Measurements from ENCODE around the gene CD27. TPM values are rescaled to one million over a fixed set of nuclear protein-coding genes. Genes with fewer than 3 reads are reported as not detected.

Gene CD27
- total RNA-seq, 4 donors from 2014 or later: 0.50 to 0.96 (median 0.65) TPM; not detected in 1

DNA sequence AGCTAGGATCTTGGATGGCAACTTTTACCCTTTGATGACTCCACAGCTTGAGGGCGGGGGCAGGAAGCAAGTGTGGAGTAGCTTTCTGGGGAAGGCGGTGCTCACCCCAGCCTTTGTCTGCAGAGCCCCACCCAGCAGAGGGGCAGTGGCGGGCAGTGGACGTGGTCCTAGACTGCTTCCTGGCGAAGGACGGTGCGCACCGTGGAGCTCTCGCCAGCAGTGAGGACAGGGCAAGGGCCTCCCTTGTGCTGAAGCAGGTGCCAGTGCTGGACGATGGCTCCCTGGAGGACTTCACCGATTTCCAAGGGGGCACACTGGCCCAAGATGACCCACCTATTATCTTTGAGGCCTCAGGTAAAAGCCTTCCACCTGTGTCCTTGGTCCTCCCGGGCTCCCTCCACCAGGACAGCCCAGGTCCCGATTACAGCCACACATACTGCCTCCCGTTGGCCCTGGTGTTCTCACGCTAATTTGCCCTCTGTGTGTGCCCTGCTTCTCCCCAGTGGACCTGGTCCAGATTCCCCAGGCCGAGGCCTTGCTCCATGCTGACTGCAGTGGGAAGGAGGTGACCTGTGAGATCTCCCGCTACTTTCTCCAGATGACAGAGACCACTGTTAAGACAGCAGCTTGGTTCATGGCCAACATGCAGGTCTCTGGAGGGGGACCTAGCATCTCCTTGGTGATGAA is 8.3 kb downstream of the CD27 start:
- no peak for TF ChIP-seq CTCF (IDR thresholded peaks at IDR 0.05)
- DNase-seq (ENCODE audit: low spot score): no peak
- no peak for ATAC-seq (ENCODE audit: low FRiP score)

DNA sequence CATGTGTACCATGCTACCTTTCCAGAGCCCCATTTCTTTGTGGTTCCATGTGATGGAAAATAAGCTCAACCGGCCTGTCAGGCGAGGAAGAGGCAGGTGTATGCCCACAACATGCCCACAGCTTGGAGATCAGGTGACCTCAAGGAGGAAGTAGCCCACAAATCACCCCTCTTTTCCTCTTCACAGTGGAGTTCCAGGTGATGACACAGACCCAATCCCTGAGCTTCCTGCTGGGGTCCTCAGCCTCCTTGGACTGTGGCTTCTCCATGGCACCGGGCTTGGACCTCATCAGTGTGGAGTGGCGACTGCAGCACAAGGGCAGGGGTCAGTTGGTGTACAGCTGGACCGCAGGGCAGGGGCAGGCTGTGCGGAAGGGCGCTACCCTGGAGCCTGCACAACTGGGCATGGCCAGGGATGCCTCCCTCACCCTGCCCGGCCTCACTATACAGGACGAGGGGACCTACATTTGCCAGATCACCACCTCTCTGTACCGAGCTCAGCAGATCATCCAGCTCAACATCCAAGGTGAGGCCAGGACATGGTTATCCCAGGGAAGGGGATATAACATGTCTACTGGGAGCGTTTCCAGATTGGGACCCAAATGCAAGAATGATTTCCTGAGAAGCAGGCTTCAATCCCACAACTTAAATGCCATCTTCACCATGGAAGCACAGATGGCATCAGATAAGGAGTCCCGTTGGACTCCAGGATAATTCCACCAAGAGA is 12.6 kb downstream of the CD27 start:
- ATAC-seq (ENCODE audit: low FRiP score): no peak
- no peak for DNase-seq (ENCODE audit: low spot score)
- TF ChIP-seq CTCF (IDR thresholded peaks at IDR 0.05): no peak

GRCh38 chr12:6458281-6459003 is 13.7 kb downstream of the CD27 start:
- TF ChIP-seq CTCF (IDR thresholded peaks at IDR 0.05): no peak
- DNase-seq (ENCODE audit: low spot score) (no peak), ATAC-seq (ENCODE audit: low FRiP score) (no peak)

DNA sequence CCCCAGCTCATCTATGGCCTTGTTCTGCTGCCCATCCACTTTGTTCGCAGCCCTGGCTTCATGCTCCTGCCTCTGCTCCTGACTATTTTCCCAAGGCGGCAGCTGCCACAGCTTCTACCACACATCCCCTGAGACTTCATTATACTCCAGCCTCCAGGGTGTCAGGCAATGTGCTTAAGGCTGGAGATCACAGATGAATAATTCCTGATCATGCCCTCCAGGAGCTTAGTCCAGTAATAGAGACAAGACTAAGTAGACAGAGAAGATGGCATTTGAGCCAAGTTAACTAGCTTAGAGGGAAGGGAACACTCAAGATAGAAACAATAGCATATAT is 14.2 kb downstream of the CD27 start:
- no peak for DNase-seq (ENCODE audit: low spot score)
- no peak for TF ChIP-seq CTCF (IDR thresholded peaks at IDR 0.05)
- ATAC-seq (ENCODE audit: low FRiP score): no peak

- no peak for ATAC-seq (ENCODE audit: low FRiP score)
- no peak for DNase-seq (ENCODE audit: low spot score)
- no peak for TF ChIP-seq CTCF (IDR thresholded peaks at IDR 0.05)
Measured at GRCh38 chr12:6460751-6461371, 16.1 kb downstream of the CD27 start.

GRCh38 chr12:6461401-6462233 is 16.9 kb downstream of the CD27 start:
- DNase-seq (ENCODE audit: low spot score): no peak
- TF ChIP-seq CTCF (IDR thresholded peaks at IDR 0.05): no peak
- ATAC-seq (ENCODE audit: low FRiP score): no peak
